ENCODE measurements around the gene RHOF. TPM values are rescaled to one million over a fixed set of nuclear protein-coding genes. Genes with fewer than 3 reads are reported as not detected.
"Not testable (repeated sequence)": the region's sequence is repeated elsewhere in the genome, so short reads cannot be mapped to it uniquely, and the experiment has no call there.

Gene RHOF
- total RNA-seq, 4 donors from 2014 or later, result 14.1 to 24.3 (median 18.1) TPM

GRCh38 chr12:121748571-121749265 is 44.8 kb downstream of the RHOF start:
- WGBS, 2 donors, result 28 to 44% methylated on average over 12 to 17 of the region's 17 CpGs
- Histone ChIP-seq H3K27ac (peak overlapping the region in 2 of 4 donors; percentile 67 to 87), H3K4me3 (no peak overlapping the region), H3K27me3 (no peaks in the 10 kb centered on the region), H3K36me3 (peaks cover 0 to 21% (median 0%) of the 10 kb centered on the region in 3 donors), H3K9me3 (no peaks in the 10 kb centered on the region), H3K4me1 (peaks cover 0 to 17% (median 5%) of the 10 kb centered on the region in 4 donors)
- no peak for DNase-seq (ENCODE audit: low spot score in 2 of 2)
- TF ChIP-seq POLR2A (IDR thresholded peaks at IDR 0.05), result no peak
- no peak for TF ChIP-seq CTCF (IDR thresholded peaks at IDR 0.05)
- TF ChIP-seq EP300 (IDR thresholded peaks at IDR 0.05), result peak in 1 of 2 donors; percentile 27

GRCh38 chr12:121748218-121748570 is 45.3 kb downstream of the RHOF start:
- H3K9me3 ChIP-seq, result no peaks in the 10 kb centered on the region
- DNase-seq (ENCODE audit: low spot score in 2 of 2), result no peak
- H3K27ac ChIP-seq, result peak overlapping the region in 2 of 4 donors; percentile 67 to 87

GRCh38 chr12:121745545-121745944 is 47.9 kb downstream of the RHOF start:
- H3K4me1 ChIP-seq, result peaks cover 0 to 20% (median 5%) of the 10 kb centered on the region in 4 donors
- H3K4me3 ChIP-seq; H3K36me3 ChIP-seq; H3K27me3 ChIP-seq; DNase-seq (ENCODE audit: low spot score in 2 of 2); H3K27ac ChIP-seq; H3K9me3 ChIP-seq: not testable (repeated sequence)
- 92 to 98% methylated on average over 5 of the region's 5 CpGs for WGBS, 2 donors

More at GRCh38 chr12:121748218-121748570, 45.3 kb downstream of the RHOF start:
- no peak overlapping the region for H3K4me3 ChIP-seq
- no peaks in the 10 kb centered on the region for H3K27me3 ChIP-seq
- H3K36me3 ChIP-seq, result peaks cover 0 to 20% (median 0%) of the 10 kb centered on the region in 3 donors
- WGBS, 2 donors, result 63 to 71% methylated on average over 13 of the region's 13 CpGs
- H3K4me1 ChIP-seq, result peaks cover 0 to 12% (median 5%) of the 10 kb centered on the region in 4 donors
- no peak for TF ChIP-seq EP300 (IDR thresholded peaks at IDR 0.05)
- TF ChIP-seq CTCF (IDR thresholded peaks at IDR 0.05), result no peak
- TF ChIP-seq POLR2A (IDR thresholded peaks at IDR 0.05), result no peak

- Histone ChIP-seq H3K27ac (no peak overlapping the region), H3K36me3 (no peaks in the 10 kb centered on the region), H3K9me3 (no peaks in the 10 kb centered on the region), H3K27me3 (no peaks in the 10 kb centered on the region), H3K4me1 (peaks cover 0 to 8% (median 0%) of the 10 kb centered on the region in 4 donors), H3K4me3 (no peak overlapping the region)
- DNase-seq (ENCODE audit: low spot score in 2 of 2), result no peak
- TF ChIP-seq CTCF (IDR thresholded peaks at IDR 0.05) (no peak), EP300 (IDR thresholded peaks at IDR 0.05) (no peak), POLR2A (IDR thresholded peaks at IDR 0.05) (no peak)
- WGBS, 2 donors, result 84% methylated on average over 6 of the region's 6 CpGs
These were observed 51.7 kb downstream of the RHOF start for GRCh38 chr12:121741743-121742142.

GRCh38 chr12:121740847-121741246 is 52.6 kb downstream of the RHOF start:
- DNase-seq (ENCODE audit: low spot score in 2 of 2), result no peak
- no peak for TF ChIP-seq POLR2A (IDR thresholded peaks at IDR 0.05)
- no peak for TF ChIP-seq CTCF (IDR thresholded peaks at IDR 0.05)
- TF ChIP-seq EP300 (IDR thresholded peaks at IDR 0.05), result no peak
- no peaks in the 10 kb centered on the region for H3K36me3 ChIP-seq
- no peaks in the 10 kb centered on the region for H3K27me3 ChIP-seq
- no peak overlapping the region for H3K27ac ChIP-seq
- H3K4me3 ChIP-seq, result no peak overlapping the region
- no peaks in the 10 kb centered on the region for H3K9me3 ChIP-seq
- peaks cover 0 to 8% (median 0%) of the 10 kb centered on the region in 4 donors for H3K4me1 ChIP-seq
- WGBS, 2 donors, result 91 to 93% methylated on average over 4 of the region's 4 CpGs

All from tibial nerve (tissue), 4 donors.